ENCODE data around the gene CPNE1. TPM values are rescaled to one million over a fixed set of nuclear protein-coding genes. Genes with fewer than 3 reads are reported as not detected.
A peak's percentile ranks its signal among the peaks of the same experiment; 100 is the strongest.

The CPNE1 gene
- total RNA-seq, 1 experiment from 2014 or later: 222 TPM

DNA sequence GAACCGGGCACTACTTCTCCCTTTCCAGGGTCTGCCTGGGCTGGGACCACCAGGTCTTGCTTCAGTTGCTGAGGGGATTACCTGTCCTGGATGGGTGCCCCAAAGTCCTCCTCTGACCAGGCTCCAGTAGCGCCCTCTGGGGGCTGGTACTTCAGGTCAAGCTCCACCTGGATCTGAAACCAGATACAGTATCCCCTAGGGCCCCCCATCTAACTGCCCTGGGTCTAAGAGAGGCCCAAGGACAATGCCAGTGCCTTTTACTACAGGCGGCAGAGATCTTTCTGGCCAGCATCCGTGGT, 60.3 kb downstream of the CPNE1 start:
- no peaks in the 10 kb centered on the region for H3K9me3 ChIP-seq (ENCODE audit: low read length)
- CTCF ChIA-PET: interaction anchor here (0.5 kb wide), 1 partner anchor 93 kb away, joined by 3 read pairs; no protein-coding TSS in a partner anchor
- ATAC-seq: no peak
- H3K36me3 ChIP-seq (ENCODE audit: low read depth, low read length): no peaks in the 10 kb centered on the region; the same call in 1 of the 2 replicates
- no peak overlapping the region for H3K27ac ChIP-seq (ENCODE audit: low read length)
- no peak overlapping the region for H3K4me2 ChIP-seq (ENCODE audit: low read length)
- no peaks in the 10 kb centered on the region for H3F3A ChIP-seq (ENCODE audit: low read length, unreplicated experiment)
- H3K27me3 ChIP-seq (ENCODE audit: low read length): no peaks in the 10 kb centered on the region
- intact Hi-C loops (cut with micrococcal nuclease): loop anchor here (5.0 kb wide), 1 partner anchor 37 kb away; no protein-coding TSS in a partner anchor
- H3K9ac ChIP-seq (ENCODE audit: low read length): no peak overlapping the region
- peaks cover 18% of the 10 kb centered on the region for H3K79me2 ChIP-seq (ENCODE audit: low read length)
- TF ChIP-seq EZH2 (IDR thresholded peaks at IDR 0.05; ENCODE audit: low read length, unreplicated experiment): no peak
- TF ChIP-seq, protein P1, sequence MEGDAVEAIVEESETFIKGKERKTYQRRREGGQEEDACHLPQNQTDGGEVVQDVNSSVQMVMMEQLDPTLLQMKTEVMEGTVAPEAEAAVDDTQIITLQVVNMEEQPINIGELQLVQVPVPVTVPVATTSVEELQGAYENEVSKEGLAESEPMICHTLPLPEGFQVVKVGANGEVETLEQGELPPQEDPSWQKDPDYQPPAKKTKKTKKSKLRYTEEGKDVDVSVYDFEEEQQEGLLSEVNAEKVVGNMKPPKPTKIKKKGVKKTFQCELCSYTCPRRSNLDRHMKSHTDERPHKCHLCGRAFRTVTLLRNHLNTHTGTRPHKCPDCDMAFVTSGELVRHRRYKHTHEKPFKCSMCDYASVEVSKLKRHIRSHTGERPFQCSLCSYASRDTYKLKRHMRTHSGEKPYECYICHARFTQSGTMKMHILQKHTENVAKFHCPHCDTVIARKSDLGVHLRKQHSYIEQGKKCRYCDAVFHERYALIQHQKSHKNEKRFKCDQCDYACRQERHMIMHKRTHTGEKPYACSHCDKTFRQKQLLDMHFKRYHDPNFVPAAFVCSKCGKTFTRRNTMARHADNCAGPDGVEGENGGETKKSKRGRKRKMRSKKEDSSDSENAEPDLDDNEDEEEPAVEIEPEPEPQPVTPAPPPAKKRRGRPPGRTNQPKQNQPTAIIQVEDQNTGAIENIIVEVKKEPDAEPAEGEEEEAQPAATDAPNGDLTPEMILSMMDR (conservative IDR thresholded peaks at IDR 0.05; ENCODE audit: low read depth, low read length): peak; percentile 62
- no peaks in the 10 kb centered on the region for H4K20me1 ChIP-seq (ENCODE audit: low read length)
- POLR2A ChIA-PET (ENCODE audit: unreplicated experiment): no interaction called here
- no peak overlapping the region for H2AFZ ChIP-seq (ENCODE audit: low read length)
- BruUV-seq (replicated peaks): no TSS peak
- peaks cover 24% of the 10 kb centered on the region for H3K4me1 ChIP-seq (ENCODE audit: insufficient read depth, low read length)
- no peak for DNase-seq
- no peak overlapping the region for H3K4me3 ChIP-seq (ENCODE audit: low read length)
- H3K9me2 ChIP-seq (replicated peaks; ENCODE audit: low read length): no peaks in the 10 kb centered on the region

DNA sequence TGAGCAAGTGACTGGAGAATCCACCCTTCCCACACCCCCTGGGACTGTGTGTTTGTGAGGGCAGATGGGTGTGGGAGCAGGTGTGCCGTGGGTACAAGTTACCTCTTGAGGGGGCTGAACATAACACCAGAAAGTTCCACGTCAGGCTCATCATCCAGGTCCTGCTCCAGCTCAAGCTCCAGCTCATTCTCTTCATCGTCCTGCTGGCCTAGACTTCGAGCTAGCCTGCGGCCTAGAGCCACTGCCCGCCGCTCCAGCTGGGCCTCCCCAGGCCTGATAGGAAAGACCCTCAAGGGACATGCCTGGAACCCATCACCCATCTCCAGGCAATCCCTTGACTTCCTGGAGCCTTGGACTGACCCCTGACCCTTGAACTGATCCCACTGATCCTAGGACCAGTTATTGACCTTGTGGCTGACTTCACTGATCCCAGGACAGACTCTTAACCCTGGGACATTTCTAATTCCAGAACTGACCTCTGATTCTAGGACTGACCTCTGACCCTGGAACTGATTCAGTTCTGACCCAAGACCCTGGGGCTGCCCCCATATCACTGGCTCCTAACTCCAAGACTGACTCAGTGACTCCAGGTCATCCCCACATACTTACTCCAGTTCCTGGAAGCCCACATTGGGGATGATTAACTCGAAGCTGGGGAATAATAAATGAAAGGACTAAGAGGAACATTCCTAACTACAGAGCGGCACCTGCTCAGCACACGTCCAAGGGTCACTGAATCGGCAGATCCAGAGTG, 60.8 kb downstream of the CPNE1 start:
- TF ChIP-seq, protein P1 (conservative IDR thresholded peaks at IDR 0.05; ENCODE audit: low read depth, low read length): no peak
- TF ChIP-seq EZH2 (IDR thresholded peaks at IDR 0.05; ENCODE audit: low read length, unreplicated experiment) (no peak), EZH2phosphoT487 (IDR thresholded peaks at IDR 0.05; ENCODE audit: borderline replicate concordance, low read length) (no peak)
- DNase-seq (no peak), ATAC-seq (no peak)
- ChIA-PET CTCF (no interaction called here), POLR2A (ENCODE audit: unreplicated experiment) (no interaction called here)
- Histone ChIP-seq H3K79me2 (ENCODE audit: low read length) (peaks cover 18% of the 10 kb centered on the region), H2AFZ (ENCODE audit: low read length) (no peak overlapping the region), H3K4me3 (ENCODE audit: low read length) (no peak overlapping the region), H4K20me1 (ENCODE audit: low read length) (no peaks in the 10 kb centered on the region), H3K4me1 (ENCODE audit: insufficient read depth, low read length) (peaks cover 24% of the 10 kb centered on the region), H3K9me3 (ENCODE audit: low read length) (no peaks in the 10 kb centered on the region), H3K9me2 (replicated peaks; ENCODE audit: low read length) (no peaks in the 10 kb centered on the region), H3K27ac (ENCODE audit: low read length) (no peak overlapping the region), H3F3A (ENCODE audit: low read length, unreplicated experiment) (no peaks in the 10 kb centered on the region), H3K9ac (ENCODE audit: low read length) (no peak overlapping the region), H3K27me3 (ENCODE audit: low read length) (no peaks in the 10 kb centered on the region), H3K36me3 (ENCODE audit: low read depth, low read length) (no peaks in the 10 kb centered on the region; the same call in 1 of the 2 replicates), H3K4me2 (ENCODE audit: low read length) (no peak overlapping the region)
- no TSS peak for BruUV-seq (replicated peaks)
- intact Hi-C loops (cut with micrococcal nuclease): loop anchor here (5.0 kb wide), 1 partner anchor 37 kb away; no protein-coding TSS in a partner anchor

DNA sequence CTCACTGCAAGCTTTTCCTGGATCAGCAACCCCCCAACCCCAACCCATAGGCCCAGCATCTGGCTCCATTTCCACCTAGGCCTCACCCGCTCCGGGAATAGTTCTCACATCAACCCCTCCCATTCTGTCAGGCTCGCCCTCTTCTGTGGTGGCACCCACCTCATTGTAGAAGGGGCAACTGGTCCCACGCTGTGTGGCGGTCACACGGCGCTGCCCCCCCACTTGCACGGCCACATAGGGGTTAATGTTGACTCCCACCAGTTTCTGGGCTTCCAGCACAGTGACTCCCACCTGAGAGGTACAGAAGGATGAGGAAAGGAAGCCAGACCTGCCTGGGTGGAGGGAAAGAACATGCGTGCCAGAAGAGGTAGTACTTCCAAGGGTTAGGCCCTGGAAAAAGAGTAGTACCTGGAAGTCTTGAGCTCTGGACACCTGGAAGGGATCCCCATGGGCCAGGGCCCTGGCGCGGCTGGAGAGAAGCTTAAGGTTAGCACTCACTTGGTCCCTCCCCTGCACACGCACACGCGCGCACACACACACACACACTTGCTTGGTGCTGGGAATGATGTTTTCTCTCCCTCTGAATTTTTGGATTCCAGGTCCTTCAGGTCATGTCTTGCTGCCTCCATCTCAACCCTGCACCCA, 61.7 kb downstream of the CPNE1 start:
- DNase-seq (no peak), ATAC-seq (no peak)
- Histone ChIP-seq H2AFZ (ENCODE audit: low read length) (no peak overlapping the region), H3K4me2 (ENCODE audit: low read length) (no peak overlapping the region), H3K4me3 (ENCODE audit: low read length) (no peak overlapping the region), H3K4me1 (ENCODE audit: insufficient read depth, low read length) (peaks cover 23% of the 10 kb centered on the region), H3K79me2 (ENCODE audit: low read length) (peaks cover 18% of the 10 kb centered on the region), H3K9me3 (ENCODE audit: low read length) (no peaks in the 10 kb centered on the region), H3K27ac (ENCODE audit: low read length) (no peak overlapping the region), H3F3A (ENCODE audit: low read length, unreplicated experiment) (no peaks in the 10 kb centered on the region), H4K20me1 (ENCODE audit: low read length) (no peaks in the 10 kb centered on the region), H3K27me3 (ENCODE audit: low read length) (no peaks in the 10 kb centered on the region), H3K9me2 (replicated peaks; ENCODE audit: low read length) (no peaks in the 10 kb centered on the region), H3K9ac (ENCODE audit: low read length) (no peak overlapping the region), H3K36me3 (ENCODE audit: low read depth, low read length) (no peaks in the 10 kb centered on the region; the same call in none of the 2 replicates)
- BruUV-seq (replicated peaks): no TSS peak
- intact Hi-C loops (cut with micrococcal nuclease): loop anchor here (5.0 kb wide), 1 partner anchor 36 kb away; no protein-coding TSS in a partner anchor
- TF ChIP-seq EZH2phosphoT487 (IDR thresholded peaks at IDR 0.05; ENCODE audit: borderline replicate concordance, low read length) (no peak), EZH2 (IDR thresholded peaks at IDR 0.05; ENCODE audit: low read length, unreplicated experiment) (no peak)
- TF ChIP-seq, protein P1 (conservative IDR thresholded peaks at IDR 0.05; ENCODE audit: low read depth, low read length): no peak
- ChIA-PET CTCF (interaction anchor here (0.6 kb wide), 1 partner anchor 13 kb away, joined by 3 read pairs; the partner anchor contains the start of gene SPAG4), POLR2A (ENCODE audit: unreplicated experiment) (no interaction called here)
